T47D (cell line): ENCODE data around the gene DCP1B.

Experiments
- DNase-seq, 2 experiments: peaks; one replicate each; pipeline versions ENCODE4 v3.0.0 to v3.0.0-alpha.2; 2011 to 2012; ENCODE audit warnings: low read depth in 1 of 2, low spot score in 1 of 2
- JUND ChIP-seq: IDR thresholded peaks from 2 replicates; pipeline ENCODE4 v1.6.1; 2012; ENCODE audit warnings: low read depth
- in situ Hi-C: cut with HindIII; loops from 2 replicates; pipeline ENCODE4 v1.10.0; 2016; ENCODE audit warnings: low sequenced_read_pairs, low pct_unique_long_range_greater_than_20kb

Gene DCP1B

GRCh38 chr12:2004113-2004929, at the start of gene DCP1B:
DCP1B (minus strand) TSS chr12:2004457; CDS start chr12:2004431, 26 bp downstream.
- in situ Hi-C loops, result no loop called here
- DNase-seq, result peak; percentile 58 to 95
- no peak for TF ChIP-seq JUND

DNA sequence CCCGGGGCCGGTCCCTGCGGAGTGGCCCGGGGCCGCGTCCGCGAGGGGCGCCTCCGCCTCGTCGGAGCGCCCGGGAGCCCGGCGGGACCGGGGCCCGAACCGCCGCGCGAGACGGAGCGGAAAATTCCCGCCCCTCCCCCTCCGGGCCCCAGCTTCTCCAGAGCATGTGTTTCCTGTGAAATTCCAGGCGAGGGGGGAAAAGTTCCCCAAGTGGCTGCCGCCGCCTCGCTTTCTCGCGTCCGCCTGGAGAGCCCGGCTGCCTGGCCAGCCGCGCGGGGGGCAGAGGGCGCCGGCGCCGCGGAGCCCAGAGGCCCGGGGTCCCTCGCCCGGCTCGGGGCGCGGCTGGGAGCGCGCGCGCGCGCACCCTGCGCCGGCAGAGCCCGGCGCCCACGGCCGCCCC, 49.4 kb upstream of the DCP1B start:
- TF ChIP-seq JUND, result no peak
- no peak for DNase-seq
- in situ Hi-C loops, result no loop called here

DNA sequence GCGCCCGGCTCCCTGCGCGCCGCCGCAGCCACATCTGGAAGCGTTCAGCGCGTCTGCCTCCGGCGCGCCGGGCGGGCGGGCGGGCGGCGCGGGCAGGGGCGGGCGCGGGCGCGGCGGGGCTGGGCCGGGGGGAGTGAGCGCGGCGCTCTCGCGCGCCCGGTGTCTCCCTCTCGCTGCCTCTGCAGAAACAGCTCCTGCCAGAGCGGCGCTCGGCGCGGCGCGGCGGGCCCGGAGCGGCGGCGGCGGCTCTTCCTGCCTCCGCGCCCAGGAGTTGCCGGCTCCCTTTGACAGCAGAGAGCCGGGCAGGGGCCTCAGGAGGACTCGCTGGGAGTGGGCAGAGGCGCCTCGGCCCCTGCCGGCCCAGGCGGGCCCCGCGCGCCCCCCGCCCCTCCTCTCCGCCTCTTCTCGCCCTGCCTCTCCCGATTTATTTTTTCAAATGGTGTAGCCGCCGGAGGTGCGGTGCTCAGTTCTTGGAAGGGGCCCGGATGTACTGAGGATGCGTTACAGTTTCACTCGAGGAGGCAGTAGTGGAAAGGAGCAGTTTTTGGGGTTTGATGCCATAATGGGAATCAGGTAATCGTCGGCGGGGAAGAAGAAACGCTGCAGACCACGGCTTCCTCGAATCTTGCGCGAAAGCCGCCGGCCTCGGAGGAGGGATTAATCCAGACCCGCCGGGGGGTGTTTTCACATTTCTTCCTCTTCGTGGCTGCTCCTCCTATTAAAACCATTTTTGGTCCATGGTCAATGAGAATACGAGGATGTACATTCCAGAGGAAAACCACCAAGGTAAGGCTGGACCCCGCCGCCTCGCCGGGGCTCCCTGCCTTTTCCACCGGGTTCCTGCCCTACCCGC, 48.8 kb upstream of the DCP1B start, which contains the start of gene CACNA1C:
Gene CACNA1C, plus strand, starts transcription at position 162 of the 853 bp plus-strand sequence. Its CDS starts 576 bp downstream, at position 738.
- in situ Hi-C loops, result no loop called here
- no peak for TF ChIP-seq JUND
- DNase-seq, result peak; percentile 55 to 60

DNA sequence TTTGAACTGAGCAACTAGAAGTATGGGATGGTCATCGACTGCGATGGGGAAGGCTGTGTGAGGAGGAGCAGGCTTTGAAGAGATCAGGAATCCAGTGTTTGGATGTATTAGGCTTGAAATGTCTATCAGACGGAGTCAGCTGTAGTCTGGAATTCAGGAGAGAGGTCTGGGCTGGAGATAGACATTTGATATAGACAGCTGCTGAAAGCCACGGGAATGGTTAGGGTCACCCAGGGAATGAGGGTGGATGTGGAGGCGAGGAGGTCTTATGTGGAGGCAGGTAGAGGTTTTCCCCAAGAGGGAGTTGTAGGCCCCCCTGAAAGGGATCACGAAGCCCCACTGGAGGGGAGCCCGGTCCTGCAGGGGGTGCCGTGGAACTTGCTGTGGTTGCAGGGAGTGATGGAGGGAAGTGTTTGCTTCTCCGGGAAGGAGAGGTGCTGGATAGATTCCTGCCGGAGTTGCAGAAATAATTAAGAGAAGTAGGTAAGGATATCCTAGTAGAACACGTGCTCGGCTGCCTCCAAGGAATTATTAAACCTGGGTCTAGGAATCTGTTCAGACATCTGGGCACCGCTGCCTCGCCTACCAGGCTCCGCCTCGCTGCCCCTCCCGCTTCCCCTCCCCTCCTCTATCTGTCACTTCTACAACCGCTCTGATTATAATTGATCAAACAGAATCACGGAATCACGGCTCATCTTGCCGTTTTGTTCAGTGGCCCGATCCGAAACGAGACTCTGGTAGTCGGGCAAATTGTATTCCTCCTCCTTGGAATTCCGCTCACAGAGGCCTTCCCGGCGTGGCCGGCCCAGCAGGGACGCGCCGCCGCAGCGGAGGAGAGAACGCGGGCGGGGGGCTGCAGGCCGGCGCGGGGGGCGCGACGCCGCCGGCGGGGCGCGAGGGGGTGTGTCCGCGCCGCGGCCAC, 47.7 kb upstream of the DCP1B start:
- in situ Hi-C loops, result no loop called here
- TF ChIP-seq JUND, result no peak
- no peak for DNase-seq

DNA sequence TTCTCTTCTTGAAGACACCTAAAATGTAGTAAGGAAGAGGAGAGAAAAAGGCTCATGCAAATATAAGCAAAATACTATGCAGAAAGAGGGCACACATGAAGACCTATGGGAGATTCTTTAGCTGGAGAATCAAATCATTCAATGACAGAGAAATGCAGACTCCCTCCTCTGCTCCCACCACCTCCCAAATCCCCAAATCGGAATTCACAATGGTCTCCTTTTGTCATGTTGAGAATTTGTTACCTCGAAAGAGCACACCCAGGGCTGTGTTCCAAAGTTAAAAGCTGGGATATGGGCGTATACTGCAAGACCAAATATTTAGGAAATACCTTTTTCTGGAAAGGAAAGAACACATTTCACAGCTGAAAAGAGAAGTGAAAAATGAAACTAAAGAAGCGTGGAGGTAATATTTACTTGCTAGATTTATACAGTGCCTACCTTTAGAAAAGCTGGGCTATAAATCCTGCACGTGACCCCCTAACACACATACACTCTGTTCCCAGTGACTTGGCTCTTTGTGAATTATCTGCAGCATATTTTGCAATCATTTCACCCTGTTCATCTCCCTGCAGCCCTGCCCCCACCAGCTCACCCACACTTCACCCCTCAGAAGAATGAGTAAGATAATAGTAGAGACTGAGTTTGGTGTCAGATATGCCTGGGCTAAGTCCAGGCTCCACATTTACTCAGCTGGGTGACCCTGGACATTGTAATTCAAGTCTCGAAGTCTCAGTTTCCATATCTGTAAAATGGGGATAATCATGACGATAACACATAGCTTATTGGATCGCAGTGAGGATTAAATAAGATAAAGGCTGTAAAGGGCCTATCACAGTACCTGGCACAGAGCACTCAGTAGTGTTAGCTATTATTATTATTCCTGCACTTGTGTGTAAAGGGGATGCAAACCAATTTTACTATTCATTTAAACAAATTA, 45.6 kb upstream of the DCP1B start:
- in situ Hi-C loops, result no loop called here

GRCh38 chr12:2047752-2048151, 43.5 kb upstream of the DCP1B start:
- in situ Hi-C loops, result no loop called here
- no peak for TF ChIP-seq JUND
- no peak for DNase-seq

More for the DNA sequence above, 45.6 kb upstream of the DCP1B start:
- TF ChIP-seq JUND, result no peak
- DNase-seq, result no peak

DNA sequence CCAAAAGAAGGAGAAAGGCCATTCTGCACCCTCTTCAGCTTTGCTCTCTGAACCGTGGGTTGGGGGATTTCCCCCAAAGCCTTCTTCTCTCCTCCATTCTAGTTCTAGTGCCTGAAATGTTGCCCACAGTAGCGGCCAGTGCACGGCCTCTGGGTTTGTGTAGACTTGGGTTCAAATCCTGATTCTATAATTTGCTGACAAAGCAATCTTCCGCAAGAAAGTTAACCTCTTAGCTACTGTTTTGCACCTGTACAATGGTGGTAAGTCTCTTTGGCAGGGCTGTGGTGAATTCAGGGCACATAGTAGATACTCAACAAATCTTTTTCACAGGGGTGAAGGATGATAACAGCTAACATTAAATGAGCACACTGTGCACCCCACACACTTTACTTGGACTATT, 42.7 kb upstream of the DCP1B start:
- DNase-seq, result no peak
- in situ Hi-C loops, result no loop called here
- no peak for TF ChIP-seq JUND

DNA sequence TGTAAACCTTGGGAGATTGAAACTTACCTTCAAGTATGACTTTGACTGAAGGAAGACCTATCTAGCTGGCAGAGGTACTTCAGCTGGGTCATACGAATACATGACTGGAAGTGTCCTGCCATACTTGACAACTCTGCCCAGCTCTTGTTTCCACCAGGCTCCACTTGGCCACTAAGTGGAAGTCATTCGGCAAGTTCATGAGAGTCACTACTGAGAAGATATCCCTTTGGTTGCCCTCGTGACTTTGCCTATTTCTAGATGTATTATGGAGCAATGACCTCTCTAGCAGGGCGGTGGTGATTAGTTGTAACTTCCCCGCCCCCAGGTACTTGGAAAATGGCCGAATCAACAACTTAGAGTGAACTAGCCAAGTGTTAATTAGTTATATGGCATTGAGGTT, 39.9 kb upstream of the DCP1B start:
- no peak for DNase-seq
- in situ Hi-C loops, result no loop called here
- no peak for TF ChIP-seq JUND

DNA sequence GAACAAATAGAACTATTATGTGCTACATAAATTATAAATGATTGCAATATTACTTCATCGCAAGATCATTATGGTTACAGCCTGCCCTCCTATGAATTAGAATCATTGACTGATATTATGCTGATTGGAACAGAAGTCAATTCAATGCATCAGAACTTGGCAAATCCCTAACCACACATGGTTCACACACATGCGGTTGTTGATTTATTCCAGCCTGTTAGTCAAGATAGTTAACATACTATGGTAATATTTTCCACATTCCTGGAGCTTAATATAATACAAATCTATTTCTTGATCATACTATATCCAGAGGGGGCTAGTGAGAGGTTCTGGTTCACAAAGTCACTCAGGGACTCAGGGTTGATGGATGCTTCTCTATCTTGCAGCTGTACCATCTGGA, 38.8 kb upstream of the DCP1B start:
- TF ChIP-seq JUND, result no peak
- no peak for DNase-seq
- in situ Hi-C loops, result no loop called here

DNA sequence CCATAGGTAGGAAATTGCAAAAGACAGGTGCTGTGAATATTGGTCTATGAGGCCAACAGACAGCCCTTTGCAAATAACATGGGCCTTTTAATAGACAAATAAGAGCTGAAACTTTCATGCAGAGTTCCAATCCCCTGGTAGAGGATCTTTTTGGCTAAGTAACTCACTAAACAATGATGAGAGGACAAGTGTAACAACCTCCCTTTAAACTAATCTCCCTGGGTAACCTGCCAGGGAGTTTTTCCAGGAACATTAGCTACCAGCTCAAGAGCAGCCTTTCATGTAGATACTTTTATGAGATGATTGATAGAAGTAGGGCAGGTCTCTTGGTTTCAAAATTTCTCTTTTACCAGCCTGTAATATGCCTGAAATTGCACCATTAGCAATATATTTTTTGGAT, 34.8 kb upstream of the DCP1B start:
- DNase-seq, result no peak
- TF ChIP-seq JUND, result no peak
- in situ Hi-C loops, result no loop called here

- no peak for DNase-seq
- TF ChIP-seq JUND, result no peak
- in situ Hi-C loops, result no loop called here
Observed at GRCh38 chr12:2035431-2036055, 31.3 kb upstream of the DCP1B start.
